GM18517 (cell line): ENCODE measurements around the gene CILP2.

Source experiments
- ATAC-seq: cut with Tn5 transposase; IDR thresholded peaks from one replicate; pipeline ENCODE4 v1.9.1; 2021; ENCODE audit warnings: mild to moderate bottlenecking, moderate library complexity; ENCODE audit not compliant: unreplicated experiment

The CILP2 gene

DNA sequence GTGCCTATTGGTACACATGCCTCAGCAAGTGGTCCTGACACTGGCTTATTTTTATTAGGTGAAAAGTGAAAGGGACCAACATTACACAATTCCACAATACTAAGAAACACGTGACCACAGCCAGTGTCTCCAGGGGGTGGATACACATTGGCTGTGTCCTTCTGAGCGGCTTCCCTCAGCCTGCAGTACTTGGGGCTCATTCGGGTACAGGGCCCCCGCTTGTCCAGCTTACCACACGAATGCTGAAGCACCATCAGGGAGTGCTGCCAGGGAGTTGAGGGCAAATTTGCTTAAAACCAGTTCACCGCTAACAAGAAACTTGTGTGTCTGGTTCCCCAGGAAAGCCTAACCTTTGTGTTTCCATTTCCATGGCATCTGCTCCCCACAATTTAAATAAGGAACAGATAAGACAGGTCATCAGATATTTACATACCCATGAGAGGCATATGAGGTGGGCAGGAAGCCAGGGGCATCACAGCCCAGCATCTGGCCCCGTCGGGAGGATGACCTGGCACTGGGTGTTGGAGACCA lies 57.2 kb downstream of the CILP2 start:
- no peak for ATAC-seq
